ENCODE results near the gene SIX6.
"Not testable (repeated sequence)": the region's sequence is repeated elsewhere in the genome, so short reads cannot be mapped to it uniquely, and the experiment has no call there.

SIX6 gene

DNA sequence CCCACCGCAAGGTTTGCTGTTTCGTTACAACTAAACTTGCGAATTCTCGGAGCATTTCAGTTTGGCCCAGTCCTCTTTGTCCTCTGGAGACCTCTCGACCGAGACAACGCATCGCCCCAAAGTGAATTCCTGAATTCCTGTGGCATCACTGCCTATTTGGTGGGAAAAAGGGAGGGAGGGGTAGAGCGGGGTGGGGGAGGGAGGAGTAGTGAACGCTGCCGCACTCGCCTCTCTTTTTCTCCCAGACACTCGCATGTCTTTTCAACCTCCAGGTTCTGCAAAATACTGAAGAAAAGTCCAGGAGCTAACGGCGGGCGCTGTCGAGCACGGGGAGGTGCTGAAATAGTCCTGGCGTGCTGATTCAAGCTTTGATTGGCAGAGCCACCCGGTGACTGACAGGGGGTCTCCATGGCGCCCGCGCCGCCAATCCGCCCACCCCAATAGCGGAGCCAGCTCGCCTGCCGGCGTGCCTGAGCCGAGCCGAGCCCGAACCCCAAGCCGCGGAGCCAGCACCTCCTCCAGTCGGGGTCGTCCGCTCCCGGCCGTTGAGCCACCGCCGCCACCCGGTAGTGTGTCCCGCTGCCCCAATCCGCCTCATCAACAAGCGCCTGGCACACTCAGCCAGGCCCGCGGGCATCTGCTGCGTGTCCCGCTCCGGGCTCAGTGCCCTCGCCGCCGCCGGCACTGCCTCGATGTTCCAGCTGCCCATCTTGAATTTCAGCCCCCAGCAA lies at the start of gene SIX6:
SIX6 (plus strand) TSS at position 440 of the 731 bp plus-strand sequence; CDS start at position 693, 253 bp downstream.
- no peak for DNase-seq (ENCODE audit: low read depth, low spot score)
- CTCF ChIA-PET, result no interaction called here
- TF ChIP-seq, protein P1, sequence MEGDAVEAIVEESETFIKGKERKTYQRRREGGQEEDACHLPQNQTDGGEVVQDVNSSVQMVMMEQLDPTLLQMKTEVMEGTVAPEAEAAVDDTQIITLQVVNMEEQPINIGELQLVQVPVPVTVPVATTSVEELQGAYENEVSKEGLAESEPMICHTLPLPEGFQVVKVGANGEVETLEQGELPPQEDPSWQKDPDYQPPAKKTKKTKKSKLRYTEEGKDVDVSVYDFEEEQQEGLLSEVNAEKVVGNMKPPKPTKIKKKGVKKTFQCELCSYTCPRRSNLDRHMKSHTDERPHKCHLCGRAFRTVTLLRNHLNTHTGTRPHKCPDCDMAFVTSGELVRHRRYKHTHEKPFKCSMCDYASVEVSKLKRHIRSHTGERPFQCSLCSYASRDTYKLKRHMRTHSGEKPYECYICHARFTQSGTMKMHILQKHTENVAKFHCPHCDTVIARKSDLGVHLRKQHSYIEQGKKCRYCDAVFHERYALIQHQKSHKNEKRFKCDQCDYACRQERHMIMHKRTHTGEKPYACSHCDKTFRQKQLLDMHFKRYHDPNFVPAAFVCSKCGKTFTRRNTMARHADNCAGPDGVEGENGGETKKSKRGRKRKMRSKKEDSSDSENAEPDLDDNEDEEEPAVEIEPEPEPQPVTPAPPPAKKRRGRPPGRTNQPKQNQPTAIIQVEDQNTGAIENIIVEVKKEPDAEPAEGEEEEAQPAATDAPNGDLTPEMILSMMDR (IDR thresholded peaks at IDR 0.05; ENCODE audit: insufficient read depth, low read length, missing control alignments), result no peak
- POLR2A ChIA-PET, result no interaction called here
- H3K4me3 ChIP-seq (ENCODE audit: low read depth, low read length), result no peak within 1 kb of the TSS

DNA sequence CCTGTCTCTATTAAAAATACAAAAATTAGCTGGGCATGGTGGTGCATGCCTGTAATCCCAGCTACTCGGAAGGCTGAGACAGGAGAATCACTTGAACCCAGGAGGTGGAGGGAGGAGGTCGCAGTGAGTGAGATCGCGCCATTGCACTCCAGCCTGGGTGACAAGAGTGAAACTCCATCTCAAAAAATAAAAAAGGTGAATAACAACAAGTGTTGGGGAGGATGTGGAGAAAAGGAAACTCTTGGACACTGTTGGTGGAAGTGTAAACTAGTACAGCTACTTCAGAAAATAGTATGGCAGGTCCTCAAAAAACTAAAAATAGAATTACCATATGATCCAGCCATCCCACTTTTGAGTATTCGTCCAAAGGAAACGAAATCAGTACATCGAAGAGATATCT lies 28.7 kb upstream of the SIX6 start:
- H3K4me3 ChIP-seq (ENCODE audit: low read depth, low read length); CTCF ChIA-PET; DNase-seq (ENCODE audit: low read depth, low spot score); POLR2A ChIA-PET: not testable (repeated sequence)

DNA sequence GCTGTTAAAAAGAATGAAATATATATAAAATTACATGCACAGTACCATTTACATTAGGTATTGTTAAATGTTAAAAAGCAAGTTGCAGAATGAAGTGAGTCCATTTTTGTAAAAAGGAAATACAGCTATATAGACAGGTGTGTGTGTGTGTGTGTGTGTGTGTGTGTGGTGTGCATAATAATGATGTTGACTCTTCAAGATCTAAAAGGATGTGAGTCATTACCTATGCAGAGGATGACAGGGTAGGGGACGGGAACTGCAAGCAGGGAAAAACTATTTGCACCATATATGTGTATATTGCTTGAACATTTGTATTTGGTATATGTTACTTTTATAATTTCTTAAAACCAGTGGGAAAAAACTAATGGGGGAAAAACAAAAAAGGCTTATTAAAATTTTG lies 26.2 kb upstream of the SIX6 start:
- TF ChIP-seq, protein P1 (IDR thresholded peaks at IDR 0.05; ENCODE audit: insufficient read depth, low read length, missing control alignments), result no peak
- DNase-seq (ENCODE audit: low read depth, low spot score), result no peak
- ChIA-PET POLR2A (no interaction called here), CTCF (interaction anchor here (0.5 kb wide), 1 partner anchor 604 kb away, joined by 3 read pairs; no protein-coding TSS in a partner anchor)
- H3K4me3 ChIP-seq (ENCODE audit: low read depth, low read length), result no peak overlapping the region

DNA sequence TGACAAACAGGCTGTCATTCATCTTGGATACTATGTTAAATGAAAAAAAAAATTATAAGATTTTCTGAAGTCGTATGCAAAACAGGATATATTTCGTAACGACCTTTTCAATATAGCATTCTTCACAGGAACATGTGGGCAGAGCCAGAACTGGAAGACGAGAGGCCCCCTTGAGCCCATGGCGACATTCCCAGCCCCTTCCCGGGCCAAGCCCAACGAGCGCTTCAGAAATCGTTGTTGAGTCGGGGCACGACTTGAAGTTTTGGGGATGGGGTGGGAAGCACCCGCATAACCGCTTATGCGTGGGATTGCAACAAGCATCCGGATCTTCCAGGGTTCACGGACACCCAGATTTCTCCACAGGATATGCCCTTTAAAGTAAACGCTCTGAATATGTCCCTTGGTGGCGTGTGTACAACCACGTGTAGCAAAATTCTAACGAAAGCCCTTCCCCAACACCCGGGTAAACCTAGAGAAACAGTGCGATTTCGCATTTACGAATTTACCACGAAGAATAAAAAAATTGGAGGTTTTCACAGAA lies 23.8 kb upstream of the SIX6 start:
- peak overlapping the region; percentile 46; the same call in 1 of the 2 replicates for H3K4me3 ChIP-seq (ENCODE audit: low read depth, low read length)
- ChIA-PET POLR2A (no interaction called here), CTCF (interaction anchor here (1.0 kb wide), 1 partner anchor 10 kb away, joined by 3 read pairs; no protein-coding TSS in a partner anchor)
- no peak for DNase-seq (ENCODE audit: low read depth, low spot score)
- TF ChIP-seq, protein P1 (IDR thresholded peaks at IDR 0.05; ENCODE audit: insufficient read depth, low read length, missing control alignments), result no peak

DNA sequence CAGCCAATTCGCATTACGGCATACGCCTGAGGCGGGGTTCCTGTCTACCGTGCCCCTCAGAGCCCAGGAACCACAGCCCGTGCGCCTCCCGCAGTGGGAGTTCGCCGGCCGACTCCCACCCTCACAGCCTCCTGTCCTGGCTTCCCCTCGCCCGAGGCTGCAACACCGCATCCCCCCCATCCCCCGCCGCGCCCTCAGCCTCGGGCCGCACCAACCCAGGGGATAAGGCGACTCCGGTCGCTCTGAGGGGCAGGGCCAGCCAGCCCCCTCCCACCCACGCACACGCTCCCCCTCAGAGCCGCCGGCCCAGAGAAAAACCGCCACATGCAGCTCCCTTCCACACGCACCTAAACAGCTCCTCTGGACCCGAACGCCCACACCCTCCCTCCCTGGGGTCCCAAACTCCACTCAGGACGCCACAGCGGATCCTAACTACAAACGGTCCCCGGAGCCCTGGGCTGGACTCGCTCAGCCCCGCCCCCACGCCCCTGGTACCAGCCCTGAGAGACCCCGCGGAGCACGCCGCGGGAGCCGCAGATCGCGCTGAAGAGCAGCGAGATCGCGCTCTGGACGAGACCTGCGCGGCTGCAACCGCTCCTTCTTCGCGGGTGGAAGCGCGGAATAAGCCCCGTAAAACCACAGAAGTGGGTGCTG lies 23.2 kb upstream of the SIX6 start, which contains the start of gene C14orf39:
C14orf39 (minus strand) TSS at position 466 of the 654 bp plus-strand sequence. CDS start 985 bp downstream, outside the sequence.
- ChIA-PET POLR2A (no interaction called here), CTCF (no interaction called here)
- peak within 1 kb of the TSS; percentile 46 for H3K4me3 ChIP-seq (ENCODE audit: low read depth, low read length)
- DNase-seq (ENCODE audit: low read depth, low spot score), result no peak
- TF ChIP-seq, protein P1 (IDR thresholded peaks at IDR 0.05; ENCODE audit: insufficient read depth, low read length, missing control alignments), result no peak

DNA sequence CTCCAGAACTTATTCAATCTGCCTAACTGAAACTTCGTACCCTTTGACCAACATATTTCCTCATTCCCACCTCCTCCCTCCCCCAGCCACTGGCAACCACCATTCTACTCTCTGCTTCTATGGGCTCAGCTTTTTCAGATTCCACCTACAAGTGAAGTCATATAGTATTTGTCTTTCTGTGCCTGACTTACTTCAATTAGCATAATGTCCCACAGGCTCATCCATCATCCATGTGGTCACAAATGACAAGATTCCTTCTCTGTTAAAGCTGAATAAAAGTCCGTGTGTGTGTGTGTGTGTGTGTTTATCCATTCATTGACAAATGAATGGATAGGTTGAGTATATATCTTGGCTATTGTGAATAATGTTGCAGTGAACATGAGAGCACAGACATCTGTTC lies 21.7 kb upstream of the SIX6 start:
- ChIA-PET POLR2A (no interaction called here), CTCF (interaction anchor here (1.5 kb wide), 1 partner anchor 137 kb away, joined by 3 read pairs; no protein-coding TSS in a partner anchor)
- no peak for DNase-seq (ENCODE audit: low read depth, low spot score)
- TF ChIP-seq, protein P1 (IDR thresholded peaks at IDR 0.05; ENCODE audit: insufficient read depth, low read length, missing control alignments), result no peak
- H3K4me3 ChIP-seq (ENCODE audit: low read depth, low read length), result no peak overlapping the region

Data from AG04449 (cell line).